Endothelial cell of umbilical vein (primary cell): ENCODE data around the gene ARSK. TPM values are rescaled to one million over a fixed set of nuclear protein-coding genes. Genes with fewer than 3 reads are reported as not detected.

Experiments
- BruUV-seq: library from RNA; stranded (reverse); fragments of 400-500 nt; replicated peaks from 2 replicates; lab custom pipeline; 2021; lab: Mats Ljungman, UMichigan
- CTCF ChIA-PET: fragments of 300-600, 350-600 bp; sonication (Branson Sonifier 250); formaldehyde crosslinking; loops from one replicate; lab custom pipeline; 2021; ENCODE audit warnings: antibody characterized with exemption, inconsistent platforms; lab: Charles Lee
- POLR2A ChIA-PET: fragments of 300-600, 350-600 bp; sonication (Branson Sonifier 250); formaldehyde crosslinking; loops from one replicate; lab custom pipeline; 2021; ENCODE audit warnings: antibody characterized with exemption, inconsistent platforms; lab: Charles Lee
- DNase-seq: peaks from one replicate; pipeline ENCODE4 v3.0.0-alpha.2; 2011; ENCODE audit warnings: low read depth, low spot score
- FAIRE-seq: peaks from 2 replicates; lab custom pipeline; 2011; peaks lifted over from hg19 to GRCh38; lab: Jason Lieb, UNC
- H2AFZ ChIP-seq: 2 replicates; pipeline ENCODE4 v1.6.0; 2012; ENCODE audit warnings: low read depth, low read length, control low read depth, inconsistent platforms
- H3K27ac ChIP-seq: 2 replicates; pipeline ENCODE4 v1.5.1; 2011; ENCODE audit warnings: low read depth, mild to moderate bottlenecking, control low read depth, low read length, moderate library complexity; ENCODE audit not compliant: insufficient read depth
- H3K27me3 ChIP-seq, 2 experiments: 2 replicates each; pipeline versions ENCODE4 v1.6.0 to v1.6.1; 2011; ENCODE audit warnings: low read length in 2 of 2, mixed read lengths in 1 of 2; ENCODE audit not compliant: control insufficient read depth in 2 of 2, insufficient read depth in 2 of 2
- H3K36me3 ChIP-seq, 2 experiments: 2 replicates in 1 of 2; 3 replicates in 1 of 2; pipeline ENCODE4 v1.5.1; 2011; ENCODE audit warnings: low read length in 2 of 2, mild to moderate bottlenecking in 1 of 2, moderate library complexity in 1 of 2; ENCODE audit not compliant: control insufficient read depth in 2 of 2, insufficient read depth in 2 of 2; ENCODE audit errors: extremely low read depth in 1 of 2
- H3K4me1 ChIP-seq: 3 replicates; pipeline ENCODE4 v1.5.1; 2011; ENCODE audit warnings: mild to moderate bottlenecking, low read length; ENCODE audit not compliant: control insufficient read depth, insufficient read depth; ENCODE audit errors: extremely low read depth
- H3K4me2 ChIP-seq: 2 replicates; pipeline ENCODE4 v1.6.1; 2011; ENCODE audit warnings: low read length, control low read depth, mixed read lengths; ENCODE audit not compliant: insufficient read depth
- H3K4me3 ChIP-seq, 3 experiments: fragments of 200-600 bp in 1 of 3; sonication (generic), shearing (Covaris generic) in 1 of 3; replicated peaks in 1 of 3; 2 replicates each; pipeline ENCODE4 v1.5.1; 2011 to 2016; ENCODE audit warnings: control low read depth in 3 of 3, low read length in 3 of 3, mild to moderate bottlenecking in 2 of 3, inconsistent platforms in 1 of 3, low read depth in 1 of 3, moderate library complexity in 1 of 3; ENCODE audit not compliant: insufficient read depth in 1 of 3
- H3K79me2 ChIP-seq: 2 replicates; pipeline ENCODE4 v1.6.0; 2012; ENCODE audit warnings: low read length, inconsistent platforms; ENCODE audit not compliant: control insufficient read depth, insufficient read depth
- H3K9ac ChIP-seq: replicated peaks from 2 replicates; pipeline ENCODE3; 2011; ENCODE audit warnings: low read length, control low read depth; ENCODE audit not compliant: insufficient read depth; ENCODE audit errors: extremely low read depth
- H3K9me1 ChIP-seq: replicated peaks from 3 replicates; pipeline ENCODE4 v1.6.0; 2011; ENCODE audit warnings: mild to moderate bottlenecking, low read length; ENCODE audit not compliant: control insufficient read depth, insufficient read depth; ENCODE audit errors: extremely low read depth
- H3K9me3 ChIP-seq: replicated peaks from 2 replicates; pipeline ENCODE4 v1.5.1; 2012; ENCODE audit warnings: low read length, inconsistent platforms; ENCODE audit not compliant: control insufficient read depth, insufficient read depth
- H4K20me1 ChIP-seq: replicated peaks from 2 replicates; pipeline ENCODE3; 2011; ENCODE audit warnings: mild to moderate bottlenecking, low read length; ENCODE audit not compliant: control insufficient read depth, insufficient read depth; ENCODE audit errors: extremely low read depth
- EZH2 ChIP-seq: IDR thresholded peaks from 2 replicates; pipeline ENCODE4 v1.6.1; 2012; ENCODE audit warnings: borderline replicate concordance, low read depth, mild to moderate bottlenecking, moderate library complexity, low read length, inconsistent platforms; ENCODE audit not compliant: severe bottlenecking
- FOS ChIP-seq: IDR thresholded peaks from 2 replicates; pipeline ENCODE4 v1.6.1; 2011; ENCODE audit warnings: mild to moderate bottlenecking, low read length, moderate library complexity, borderline replicate concordance; ENCODE audit not compliant: insufficient read depth
- GATA2 ChIP-seq: IDR thresholded peaks from 2 replicates; pipeline ENCODE4 v1.7.0; 2011; ENCODE audit warnings: low read depth, mild to moderate bottlenecking, moderate library complexity, mixed read lengths, low read length; ENCODE audit not compliant: insufficient read length, insufficient read depth
- JUN ChIP-seq: IDR thresholded peaks from 2 replicates; pipeline ENCODE4 v1.6.1; 2011; ENCODE audit warnings: borderline replicate concordance, low read depth; ENCODE audit not compliant: insufficient read length, insufficient read depth
- MYC ChIP-seq: IDR thresholded peaks from one replicate; pipeline ENCODE4 v1.6.1; 2011; ENCODE audit warnings: mild to moderate bottlenecking, low read depth, low read length
- POLR2A ChIP-seq: IDR thresholded peaks from 2 replicates; pipeline ENCODE4 v1.6.1; 2012; ENCODE audit warnings: low read depth, mild to moderate bottlenecking, control low read depth, low read length
- POLR2AphosphoS5 ChIP-seq: IDR thresholded peaks from 2 replicates; pipeline ENCODE4 v1.6.1; 2012; ENCODE audit warnings: low read depth, mild to moderate bottlenecking, control low read depth, low read length, moderate library complexity; ENCODE audit not compliant: insufficient read depth
- dilution Hi-C: fragments of 300-500 bp; cut with MboI; formaldehyde crosslinking; loops from one replicate; pipeline ENCODE4 v1.15.0; 2019; ENCODE audit warnings: low sequenced_read_pairs; ENCODE audit not compliant: extremely low pct_ligation_motif_present
- intact Hi-C: fragments of 100-400 bp; cut with micrococcal nuclease; formaldehyde crosslinking; loops from one replicate; pipeline ENCODE4 v1.10.0; 2022
- polyA plus RNA-seq, 4 experiments: library from polyadenylated mRNA; depleted of rRNA in 3 of 4; stranded (reverse) in 3 of 4; unstranded in 1 of 4; fragments of >200 nt; gene quantifications; 2 replicates each; pipeline versions ENCODE4 v1.2.1 to v1.2.3, GENCODE V29; 2011 to 2012; ENCODE audit warnings: missing spikeins in 1 of 4
- total RNA-seq: library from RNA; stranded (reverse); gene quantifications from 2 replicates; pipeline ENCODE4 v1.2.3, GENCODE V29; 2021
- TF ChIP-seq, protein P1 (sequence below), 2 donors: IDR thresholded peaks; 1 replicate in 1 of 2; 2 replicates in 1 of 2; pipeline ENCODE4 v1.5.1; 2011; ENCODE audit warnings: low read length in 2 of 2, mild to moderate bottlenecking in 2 of 2, moderate library complexity in 2 of 2, control low read depth in 1 of 2, inconsistent platforms in 1 of 2, low read depth in 1 of 2; ENCODE audit not compliant: insufficient read depth in 1 of 2; ENCODE audit errors: extremely low read depth in 1 of 2
- TF ChIP-seq, protein P2 (sequence below): IDR thresholded peaks from 2 replicates; pipeline ENCODE4 v1.6.1; 2011; ENCODE audit not compliant: insufficient read depth, insufficient read length

Gene ARSK
- total and polyA plus RNA-seq, 2 donors (not counting 3 experiments of a cell fraction or from before 2014, with no cell fraction given), result 3.7 to 4.9 TPM

DNA sequence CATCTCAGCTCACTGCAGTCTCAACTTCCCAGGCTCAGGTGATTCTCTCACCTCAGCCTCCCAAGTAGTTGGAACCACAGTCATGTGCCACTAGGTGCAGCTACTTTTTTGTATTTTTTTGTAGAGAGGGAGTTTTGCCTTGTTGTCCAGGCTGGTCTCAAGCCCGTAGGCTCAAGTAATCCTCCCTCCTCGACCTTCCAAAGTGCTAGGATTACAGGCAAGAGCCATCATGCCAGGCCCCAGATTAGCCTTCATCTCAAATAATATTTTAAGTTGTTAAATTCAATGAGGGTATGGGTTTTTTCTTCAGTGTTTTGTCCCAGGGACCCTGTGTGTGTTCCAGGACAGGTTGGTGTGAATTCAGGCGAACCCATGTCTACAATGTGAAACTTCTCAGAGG lies 79.2 kb downstream of the ARSK start:
- H3K9ac ChIP-seq, result no peak overlapping the region
- H3K36me3 ChIP-seq, result no peaks in the 10 kb centered on the region
- no peak overlapping the region for H2AFZ ChIP-seq
- intact Hi-C loops, result no loop called here
- dilution Hi-C loops, result loop anchor here (25.0 kb wide), 1 partner anchor 203 kb away; no protein-coding TSS in a partner anchor
- FAIRE-seq, result no peak
- no peak overlapping the region for H3K4me2 ChIP-seq
- no peaks in the 10 kb centered on the region for H3K9me3 ChIP-seq
- ChIA-PET CTCF (interaction anchor here (1.8 to 2.4 kb wide), 2 partner anchors 10 to 147 kb away, joined by 4 to 14 read pairs; no protein-coding TSS in a partner anchor), POLR2A (no interaction called here)
- H4K20me1 ChIP-seq, result no peaks in the 10 kb centered on the region
- no peak overlapping the region for H3K4me3 ChIP-seq
- no peak for DNase-seq
- peaks cover 9% of the 10 kb centered on the region for H3K4me1 ChIP-seq
- BruUV-seq, result no TSS peak
- no peak for TF ChIP-seq GATA2
- no peak for TF ChIP-seq POLR2A
- TF ChIP-seq JUN, result no peak
- no peak for TF ChIP-seq FOS
- TF ChIP-seq, protein P1, sequence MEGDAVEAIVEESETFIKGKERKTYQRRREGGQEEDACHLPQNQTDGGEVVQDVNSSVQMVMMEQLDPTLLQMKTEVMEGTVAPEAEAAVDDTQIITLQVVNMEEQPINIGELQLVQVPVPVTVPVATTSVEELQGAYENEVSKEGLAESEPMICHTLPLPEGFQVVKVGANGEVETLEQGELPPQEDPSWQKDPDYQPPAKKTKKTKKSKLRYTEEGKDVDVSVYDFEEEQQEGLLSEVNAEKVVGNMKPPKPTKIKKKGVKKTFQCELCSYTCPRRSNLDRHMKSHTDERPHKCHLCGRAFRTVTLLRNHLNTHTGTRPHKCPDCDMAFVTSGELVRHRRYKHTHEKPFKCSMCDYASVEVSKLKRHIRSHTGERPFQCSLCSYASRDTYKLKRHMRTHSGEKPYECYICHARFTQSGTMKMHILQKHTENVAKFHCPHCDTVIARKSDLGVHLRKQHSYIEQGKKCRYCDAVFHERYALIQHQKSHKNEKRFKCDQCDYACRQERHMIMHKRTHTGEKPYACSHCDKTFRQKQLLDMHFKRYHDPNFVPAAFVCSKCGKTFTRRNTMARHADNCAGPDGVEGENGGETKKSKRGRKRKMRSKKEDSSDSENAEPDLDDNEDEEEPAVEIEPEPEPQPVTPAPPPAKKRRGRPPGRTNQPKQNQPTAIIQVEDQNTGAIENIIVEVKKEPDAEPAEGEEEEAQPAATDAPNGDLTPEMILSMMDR (IDR thresholded peaks at IDR 0.05; ENCODE audit: extremely low read depth in 1 of 2, insufficient read depth in 1 of 2, low read depth in 1 of 2, low read length in 2 of 2), result no peak
- no peak for TF ChIP-seq POLR2AphosphoS5
- TF ChIP-seq EZH2, result no peak
- TF ChIP-seq, protein P2, sequence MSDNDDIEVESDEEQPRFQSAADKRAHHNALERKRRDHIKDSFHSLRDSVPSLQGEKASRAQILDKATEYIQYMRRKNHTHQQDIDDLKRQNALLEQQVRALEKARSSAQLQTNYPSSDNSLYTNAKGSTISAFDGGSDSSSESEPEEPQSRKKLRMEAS, result no peak
- TF ChIP-seq MYC, result no peak
- no peaks in the 10 kb centered on the region for H3K79me2 ChIP-seq
- no peaks in the 10 kb centered on the region for H3K9me1 ChIP-seq
- peaks cover 0 to 2% of the 10 kb centered on the region in 2 experiments for H3K27me3 ChIP-seq
- H3K27ac ChIP-seq, result no peak overlapping the region
